Measurements from ENCODE around the gene MYO1B.

GRCh38 chr2:191312662-191313061, 67.5 kb downstream of the MYO1B start:
- TF ChIP-seq ZNF274 (IDR thresholded peaks at IDR 0.05; ENCODE audit: low read depth, low read length) (no peak), SUZ12 (IDR thresholded peaks at IDR 0.05; ENCODE audit: extremely low read depth, insufficient read depth, insufficient read length) (no peak), YY1 (IDR thresholded peaks at IDR 0.05; ENCODE audit: insufficient read depth, insufficient read length) (no peak)
